NOMO-1 treated with dmso at 0.1 percent for 144 hours (cell line): Measurements from ENCODE around the gene ADAR.

Source experiments
- DNase-seq: peaks from one replicate; lab custom pipeline; 2025; ENCODE audit not compliant: unreplicated experiment; lab: John Stamatoyannopoulos, UW

ADAR gene

DNA sequence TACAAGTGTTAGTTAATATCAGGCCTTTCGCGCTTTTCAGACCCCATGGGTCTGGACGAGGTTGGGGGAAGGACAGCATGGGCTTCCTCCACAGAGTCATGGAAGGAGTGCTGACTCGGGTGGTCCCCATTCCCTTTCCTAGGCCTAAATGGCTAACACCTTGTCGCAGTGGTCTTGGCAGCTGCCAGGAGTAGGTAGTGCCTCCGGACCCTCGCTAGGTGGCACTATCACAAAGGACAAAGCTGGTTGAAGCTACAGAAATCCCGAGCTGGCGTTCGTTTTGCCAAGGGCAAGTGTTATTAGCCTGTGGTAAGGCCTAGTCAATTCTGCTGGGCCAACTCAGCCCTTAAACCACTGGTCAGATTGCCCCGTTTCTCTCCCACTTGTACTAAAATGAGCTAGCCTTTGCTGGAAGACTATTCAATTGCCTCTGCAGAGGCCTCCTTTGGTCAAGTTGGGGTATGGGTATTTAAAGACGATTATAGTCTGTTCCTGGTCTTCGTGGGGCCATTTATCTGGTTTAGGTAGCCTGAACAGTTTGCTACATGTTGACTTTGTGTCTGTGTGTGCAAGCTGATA lies 48.4 kb downstream of the ADAR start:
- peak; percentile 67 for DNase-seq

DNA sequence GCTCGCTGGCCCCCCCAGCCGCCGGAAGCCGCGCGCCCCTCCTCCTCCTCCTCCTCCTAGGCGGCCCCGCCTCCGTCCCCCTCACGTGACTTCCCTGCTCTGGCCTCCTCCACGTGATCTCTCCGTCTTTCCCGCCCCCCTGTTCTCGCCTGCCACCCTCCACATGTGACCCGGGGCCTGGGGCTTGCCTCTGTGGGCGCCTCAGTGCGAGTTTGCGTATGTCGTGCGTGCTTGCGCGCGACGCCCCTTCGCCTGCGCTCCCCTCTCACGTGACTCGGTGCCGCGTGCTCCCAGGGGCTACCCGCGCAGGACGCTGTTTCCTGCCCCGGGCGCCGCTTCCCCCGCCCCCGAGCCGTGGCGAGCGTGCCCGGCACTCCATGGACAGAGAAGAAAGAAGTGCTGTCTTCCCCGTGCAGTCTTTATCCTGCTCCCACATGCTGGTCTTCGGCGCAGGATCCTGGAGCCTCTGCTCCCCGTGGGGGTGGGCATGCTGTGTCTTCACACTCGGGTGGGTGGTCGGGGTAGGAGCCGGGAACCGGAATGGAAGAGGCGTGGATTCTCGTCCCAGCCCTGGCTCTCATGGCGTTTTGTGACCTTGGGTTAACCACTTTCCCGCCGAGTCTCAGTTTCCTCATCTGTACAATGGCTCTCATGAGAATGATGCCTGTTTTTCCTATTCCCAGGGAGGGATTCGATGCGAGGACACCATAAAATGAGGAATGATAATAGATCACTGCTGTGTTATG lies 49.1 kb downstream of the ADAR start:
- DNase-seq, result peak; percentile 100

DNA sequence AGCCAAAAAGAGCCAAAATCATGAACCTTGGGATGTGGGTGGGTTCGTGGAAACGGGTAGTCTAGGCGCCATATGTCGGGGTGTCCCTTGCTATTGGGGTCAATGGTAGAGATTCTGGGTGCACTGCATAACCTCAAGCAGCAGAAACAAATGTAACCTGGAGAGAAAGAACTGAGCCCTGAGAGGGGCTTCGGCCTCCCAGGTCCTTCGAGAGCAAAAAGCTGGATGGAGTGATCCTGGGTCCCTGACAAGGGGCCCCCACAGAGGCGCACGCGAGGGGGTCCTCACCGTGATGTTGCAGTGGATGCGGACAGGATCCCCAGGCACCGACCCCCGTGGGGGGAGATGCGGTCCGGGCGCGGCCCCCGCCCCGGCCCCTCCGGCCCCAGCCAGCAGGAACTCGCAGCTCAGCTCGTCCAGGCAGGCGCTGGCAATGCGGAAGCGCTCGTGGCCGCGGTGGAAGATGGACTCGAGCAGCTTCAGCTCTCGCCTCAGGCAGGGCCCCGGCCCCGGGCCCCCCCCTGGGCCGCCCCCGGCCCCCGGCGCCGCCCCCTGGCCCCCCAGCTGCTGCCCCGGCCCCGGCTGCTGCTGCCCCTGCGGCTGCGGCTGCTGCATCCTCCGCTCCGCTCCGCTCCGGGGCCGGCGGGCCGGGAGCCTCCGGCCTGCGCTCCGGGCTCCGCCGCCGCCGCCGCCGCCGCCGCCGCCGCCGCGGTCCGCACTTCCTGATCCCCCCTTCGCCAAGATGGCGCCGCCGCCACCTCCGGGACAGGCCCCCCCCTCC lies 49.9 kb downstream of the ADAR start, which contains the start of gene UBE2Q1:
UBE2Q1 (minus strand) TSS at position 724 of the 781 bp plus-strand sequence; CDS start at position 615, 109 bp downstream.
- no peak for DNase-seq

DNA sequence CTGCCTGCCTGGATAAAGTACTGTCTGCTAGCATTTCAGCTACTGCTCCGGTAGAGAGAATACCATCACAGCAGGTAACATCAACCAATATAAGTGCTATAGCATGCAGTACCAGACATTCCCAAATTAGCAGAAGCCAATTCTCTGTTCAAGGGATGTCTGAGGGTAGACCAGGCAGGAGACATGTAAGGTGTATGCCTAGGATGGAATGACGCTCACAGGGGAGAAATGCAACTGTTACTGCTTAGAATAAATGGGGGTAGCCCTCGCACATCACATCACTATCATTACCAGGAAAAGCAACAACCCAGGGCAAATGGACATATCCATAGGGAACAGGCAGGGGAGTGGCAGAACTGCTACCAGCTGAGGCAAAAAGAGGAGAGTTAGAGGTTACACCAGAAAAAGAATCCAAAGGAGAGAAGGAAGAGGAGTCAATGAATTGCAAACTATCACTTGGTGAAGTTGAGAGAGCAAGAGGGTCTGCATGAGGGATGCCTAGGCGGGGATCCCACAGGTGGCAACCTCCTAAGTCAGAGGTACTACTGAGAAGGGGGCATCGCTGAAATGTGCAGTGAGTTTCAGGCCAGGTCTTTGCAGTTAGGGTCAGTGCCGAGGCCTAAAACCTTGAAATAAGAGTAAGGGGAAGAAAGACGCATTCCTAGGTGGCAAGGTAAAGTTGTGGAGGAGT lies 50.6 kb downstream of the ADAR start:
- no peak for DNase-seq

DNA sequence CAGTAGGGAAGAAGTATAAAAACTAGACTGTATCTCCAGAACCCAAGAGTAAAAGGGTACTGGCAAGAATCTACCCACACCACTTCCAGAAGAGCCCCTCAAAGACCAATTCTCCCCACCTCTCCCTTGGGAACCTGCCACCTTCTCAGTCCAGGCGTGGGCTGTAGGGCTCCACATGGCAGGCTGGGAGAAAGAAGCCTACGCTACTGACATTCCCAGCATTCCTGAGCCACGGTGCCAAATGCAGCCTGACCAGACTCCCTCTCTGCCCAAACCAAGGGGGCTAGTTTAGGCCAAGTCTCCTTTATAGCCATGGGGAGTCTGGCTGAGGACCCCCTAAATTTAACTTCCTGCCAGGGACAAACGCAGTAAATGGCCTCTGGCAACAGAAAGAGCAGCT lies 51.6 kb downstream of the ADAR start:
- DNase-seq, result no peak

DNA sequence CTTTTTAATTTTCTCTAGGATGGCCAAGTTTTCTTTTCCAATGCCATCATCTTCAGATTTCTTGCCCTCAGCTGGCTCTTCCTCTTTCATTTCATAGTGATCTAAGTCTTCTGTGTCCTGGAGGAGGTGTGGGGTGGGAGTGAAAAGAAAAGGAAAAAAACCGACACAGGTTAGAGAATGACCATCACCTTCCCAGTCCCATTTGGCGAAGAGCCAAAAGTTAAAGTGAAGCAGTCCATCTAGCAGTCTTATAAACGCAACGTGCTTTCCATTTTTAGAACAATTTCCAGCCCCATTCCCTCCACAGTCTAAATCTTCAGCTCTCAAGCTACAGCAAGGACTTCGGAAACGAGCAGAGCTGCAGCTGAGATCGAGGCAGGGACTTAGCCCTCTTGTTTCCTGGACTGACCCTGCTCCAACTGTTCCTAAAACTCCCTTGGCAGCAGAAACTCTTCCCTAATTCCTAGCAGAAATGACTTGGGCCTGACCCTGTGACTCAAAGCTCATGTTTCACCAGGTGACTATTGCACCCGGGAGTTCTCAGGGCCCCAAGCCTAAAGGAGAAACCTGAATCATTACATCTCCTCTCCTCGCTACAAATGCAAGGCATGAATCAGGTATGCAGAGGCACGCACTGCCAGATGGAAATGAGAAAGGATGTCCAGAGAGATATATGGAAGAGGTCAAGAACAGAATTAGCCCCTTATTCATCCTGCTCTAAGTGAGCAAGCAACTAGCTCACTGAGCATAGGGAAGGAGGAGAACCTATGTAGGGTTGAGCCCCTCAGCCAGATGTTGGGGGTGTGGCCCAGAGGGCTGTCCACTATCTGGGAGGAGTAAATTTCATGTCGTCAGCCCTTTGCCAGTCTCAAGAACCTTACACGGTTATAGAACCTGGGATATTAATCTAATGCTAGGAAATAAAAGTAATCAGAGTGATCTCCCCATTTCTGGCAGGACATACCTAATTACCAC lies 54.6 kb downstream of the ADAR start:
- DNase-seq, result no peak

DNA sequence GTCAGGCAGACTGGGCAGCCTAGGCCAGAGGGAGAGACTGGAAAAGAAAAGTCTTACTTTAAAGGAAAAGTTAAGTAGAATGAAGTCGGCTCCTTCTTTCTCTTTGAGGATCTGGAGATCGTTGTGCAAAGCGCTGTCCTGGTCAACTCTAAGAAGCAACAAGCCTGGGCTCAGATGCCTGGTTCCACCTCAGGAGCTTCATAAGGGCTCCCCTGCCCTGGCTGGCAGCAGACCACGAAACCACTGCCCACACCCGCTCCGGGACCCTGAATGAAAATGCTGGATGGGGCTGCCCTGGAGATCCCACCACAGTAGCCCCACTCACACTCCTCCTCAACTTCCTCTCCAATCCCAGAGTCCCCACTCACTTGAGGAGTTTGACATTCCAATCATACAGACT lies 56.0 kb downstream of the ADAR start:
- no peak for DNase-seq

DNA sequence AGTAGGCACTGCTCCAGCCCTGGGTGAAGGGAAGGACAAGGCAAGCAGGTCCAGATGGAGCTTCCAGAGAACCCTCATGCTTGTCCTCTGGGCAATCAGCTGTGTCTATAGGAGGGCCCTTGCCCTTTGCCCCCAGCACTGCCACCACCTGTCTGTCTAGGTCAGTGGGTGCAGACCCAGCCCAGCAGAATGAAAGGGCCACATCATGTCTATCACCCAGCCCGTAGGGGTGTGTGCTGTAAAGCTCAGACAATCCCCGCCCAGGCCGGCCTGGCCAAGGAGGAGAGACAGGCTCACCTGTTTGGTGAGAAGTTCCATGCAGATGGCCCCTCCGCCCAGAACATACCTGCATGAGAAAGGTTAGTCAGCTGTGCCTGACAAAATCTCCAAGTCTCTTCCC lies 56.5 kb downstream of the ADAR start:
- no peak for DNase-seq

DNA sequence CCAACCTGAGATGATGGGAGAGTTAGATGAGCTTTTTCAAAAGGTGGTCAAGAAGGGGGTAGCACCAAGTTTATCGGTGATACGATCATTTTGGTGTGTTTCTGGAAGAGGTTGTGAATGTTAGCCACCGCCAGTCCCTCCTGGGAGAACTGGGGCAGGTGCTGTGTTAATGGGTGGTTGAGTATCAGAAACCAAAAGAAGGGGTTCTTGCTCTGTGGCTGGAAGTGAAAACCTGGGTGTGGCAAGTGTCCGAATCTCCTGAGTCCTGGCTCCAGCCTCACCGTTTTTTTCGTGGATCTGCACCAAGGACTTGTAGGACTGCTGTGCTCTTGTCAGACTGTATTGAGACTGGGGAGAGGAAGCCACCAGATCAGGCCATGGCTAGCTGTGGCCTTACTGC lies 57.3 kb downstream of the ADAR start:
- no peak for DNase-seq

DNA sequence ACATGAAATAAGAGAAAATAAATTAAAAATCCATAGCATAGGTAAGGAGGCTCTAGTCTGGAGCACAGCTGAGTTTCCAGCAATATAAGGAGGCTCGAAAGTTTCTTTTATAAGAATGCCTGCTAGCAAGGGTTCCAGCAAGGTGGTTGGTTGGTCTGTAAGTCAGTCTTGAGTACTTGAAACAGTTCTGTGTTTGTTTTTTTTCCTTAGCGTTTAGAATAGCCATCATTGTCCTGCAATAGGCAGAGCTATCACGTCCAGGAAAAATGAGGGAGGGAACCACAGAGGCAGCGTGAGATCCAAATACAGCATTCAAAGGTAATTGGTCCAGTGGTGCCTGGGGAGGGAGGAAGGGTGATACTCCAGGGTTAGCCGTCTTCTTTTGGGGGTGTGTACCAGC lies 57.9 kb downstream of the ADAR start:
- DNase-seq, result no peak

DNA sequence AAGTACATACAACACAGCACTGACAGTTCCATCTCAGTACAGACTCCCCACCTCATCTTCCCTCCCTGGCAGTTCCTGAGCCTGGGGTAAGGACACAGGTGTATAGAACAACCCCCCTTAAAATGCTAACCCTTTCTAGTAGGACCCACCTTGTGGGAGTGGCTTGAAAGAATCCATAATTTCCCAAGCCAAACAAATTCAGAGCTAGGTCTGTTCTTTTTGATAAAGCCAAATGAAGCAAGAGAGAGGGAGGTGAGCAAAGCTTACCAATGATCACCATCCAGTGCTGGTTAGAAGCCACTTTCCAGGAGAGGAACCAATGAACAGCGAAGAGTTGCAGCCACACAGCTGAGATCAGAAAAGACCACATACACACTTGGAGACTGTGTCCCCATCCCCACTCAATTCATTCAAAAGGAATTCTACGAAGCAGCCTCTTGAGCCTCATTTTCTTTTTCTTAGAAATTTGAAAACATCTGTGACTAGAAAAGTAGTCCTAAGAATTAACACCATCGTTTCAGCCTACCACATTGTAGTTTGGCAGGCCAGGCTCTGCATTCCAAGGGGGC lies 58.7 kb downstream of the ADAR start:
- DNase-seq, result no peak

DNA sequence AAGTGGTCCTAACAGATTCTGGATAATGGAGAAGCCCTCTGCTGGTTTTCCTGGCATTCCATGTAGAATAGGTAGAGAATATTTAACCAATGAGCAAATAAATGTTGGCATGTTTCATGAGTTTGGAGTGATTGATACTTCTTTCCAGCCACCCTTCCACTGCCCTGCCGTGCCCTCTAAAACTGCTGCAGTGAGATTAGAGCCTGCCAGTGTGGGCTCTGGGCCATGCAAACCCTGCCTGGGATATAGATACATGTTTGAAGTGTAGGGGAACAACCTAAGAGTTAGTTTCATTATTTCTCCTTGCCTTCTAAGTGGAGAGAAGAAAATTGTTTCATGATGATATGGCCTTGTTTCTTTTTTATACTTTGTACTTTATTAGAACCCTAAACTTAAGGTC lies 60.0 kb downstream of the ADAR start:
- no peak for DNase-seq

DNA sequence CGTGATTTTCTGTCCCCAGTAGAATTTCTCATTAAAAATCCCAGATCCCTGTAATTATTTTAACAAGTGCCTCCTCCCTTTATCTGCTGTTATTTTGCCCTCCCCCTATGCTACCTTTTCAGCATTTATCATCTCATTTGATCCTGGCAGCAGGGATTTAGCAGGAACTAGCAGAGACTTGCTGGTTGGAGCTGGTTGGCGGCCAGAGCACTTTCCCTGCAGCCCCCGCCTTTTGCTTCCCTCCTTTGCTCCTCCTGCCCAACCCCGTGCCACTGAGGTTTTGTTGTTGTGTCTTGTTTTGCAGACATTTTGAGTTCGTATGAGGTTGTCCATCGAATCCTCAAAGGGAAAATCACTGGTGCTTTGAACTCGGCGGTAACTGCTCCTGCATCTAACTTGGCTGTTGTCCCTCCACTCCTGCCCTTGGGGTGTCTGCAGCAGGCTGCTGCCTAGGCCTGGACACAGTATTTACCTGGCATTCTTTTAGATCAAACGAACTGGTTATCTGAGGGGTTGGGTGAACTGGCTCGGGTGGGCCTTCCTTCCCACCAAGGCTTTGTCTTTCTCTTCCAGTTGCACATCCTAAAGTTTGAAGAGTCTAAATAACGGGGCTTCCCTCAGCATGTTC lies 60.8 kb downstream of the ADAR start:
- no peak for DNase-seq

DNA sequence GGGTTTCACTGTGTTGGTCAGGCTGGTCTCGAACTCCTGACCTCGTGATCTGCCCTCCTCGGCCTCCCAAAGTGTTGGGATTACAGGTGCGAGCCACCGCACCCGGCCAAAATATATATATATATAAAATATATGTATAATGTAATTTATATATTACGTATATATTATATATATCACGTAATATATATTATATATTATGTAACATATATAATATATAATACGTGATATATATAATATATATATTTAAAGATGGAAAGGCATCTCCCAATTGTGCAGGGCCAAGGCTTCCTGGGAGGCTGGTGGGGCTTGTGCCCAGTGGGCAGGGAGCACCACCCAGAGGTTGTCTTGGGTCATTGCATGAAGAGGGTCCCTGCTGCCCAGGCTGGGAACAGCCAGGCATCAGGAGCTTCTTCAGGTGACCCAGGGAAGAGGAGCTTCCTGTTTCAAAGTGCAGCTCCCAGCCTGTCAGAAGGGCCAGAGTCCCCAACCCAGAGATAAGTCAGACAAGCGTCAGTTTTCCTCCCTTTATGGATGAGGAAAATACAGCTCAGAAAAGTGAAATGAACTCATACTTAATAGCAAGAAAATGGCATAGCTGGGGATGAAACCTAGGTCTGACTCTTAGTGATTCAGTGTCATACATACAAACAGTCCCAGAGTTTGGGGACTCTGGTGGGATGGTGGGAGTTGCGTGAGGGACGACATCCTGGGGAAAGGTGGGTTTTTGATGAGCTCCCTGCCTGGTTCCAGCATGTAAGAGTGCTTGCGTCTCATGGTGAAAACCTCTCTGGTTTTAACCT lies 61.5 kb downstream of the ADAR start:
- DNase-seq, result peak; percentile 56

DNA sequence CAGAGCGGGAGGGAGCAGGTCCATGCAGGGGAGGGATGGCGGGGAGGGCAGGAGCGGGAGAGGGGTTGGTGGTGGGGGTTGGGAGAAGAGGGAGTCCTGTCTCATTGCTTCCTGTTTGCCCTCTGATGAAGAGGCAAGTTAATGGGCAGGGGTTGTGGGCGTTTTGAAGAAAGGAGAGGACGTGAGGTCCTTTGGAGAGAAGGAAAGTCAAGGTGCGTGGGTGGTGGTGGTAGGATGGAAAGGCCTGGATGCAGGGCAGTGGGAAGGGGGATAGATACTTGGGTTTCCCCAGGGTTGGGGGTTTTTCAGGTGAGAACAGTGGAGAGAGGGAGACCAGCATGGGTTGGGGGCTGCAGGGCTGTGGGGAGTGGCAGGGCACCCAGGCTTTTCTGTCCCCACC lies 66.8 kb downstream of the ADAR start:
- no peak for DNase-seq

DNA sequence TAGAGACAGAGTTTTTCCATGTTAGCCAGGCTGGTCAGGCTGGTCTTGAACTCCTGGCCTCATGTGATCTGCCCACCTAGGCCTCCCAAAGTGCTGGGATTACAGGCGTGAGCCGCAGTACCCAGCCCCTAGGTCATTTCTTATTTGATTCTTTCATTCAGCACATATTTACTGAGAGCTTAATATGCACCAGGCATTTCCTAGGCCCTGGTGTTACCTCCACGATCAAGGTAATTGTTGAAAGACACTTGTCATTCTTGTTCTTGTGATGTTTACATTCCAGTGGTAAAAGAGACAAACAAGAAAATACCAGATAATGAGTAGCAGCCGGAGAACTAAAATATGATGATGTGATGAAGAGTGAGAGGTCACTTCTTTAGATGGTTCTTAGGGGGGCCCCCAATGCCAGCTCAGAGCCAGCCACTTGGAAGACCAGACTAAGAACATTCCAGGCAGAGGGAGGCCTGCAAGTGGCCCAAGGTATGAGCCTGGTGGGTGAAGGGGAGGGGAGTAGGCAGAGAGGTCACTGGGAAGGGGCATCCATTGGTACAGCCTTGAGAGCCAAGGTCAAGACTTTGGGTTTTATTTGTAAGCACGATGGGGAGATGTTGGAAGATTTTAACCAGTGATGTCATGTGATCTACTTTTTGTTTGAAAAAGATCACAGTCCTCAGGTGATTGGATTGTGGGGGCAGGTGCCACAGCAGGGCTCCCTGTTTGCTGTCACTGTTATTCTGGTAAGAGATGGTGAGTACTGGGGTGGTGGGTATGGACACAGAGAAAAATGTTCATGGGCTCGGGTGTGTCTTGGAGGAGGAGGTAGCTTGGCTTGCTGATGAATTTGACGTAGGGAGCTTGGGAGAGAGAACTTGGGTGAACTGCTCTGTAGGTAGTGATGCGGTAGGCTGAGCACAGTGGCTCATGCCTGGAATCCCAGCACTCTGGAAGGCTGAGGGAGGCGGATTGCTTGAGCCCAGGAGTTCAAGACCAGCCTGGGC lies 68.2 kb downstream of the ADAR start:
- DNase-seq, result no peak

DNA sequence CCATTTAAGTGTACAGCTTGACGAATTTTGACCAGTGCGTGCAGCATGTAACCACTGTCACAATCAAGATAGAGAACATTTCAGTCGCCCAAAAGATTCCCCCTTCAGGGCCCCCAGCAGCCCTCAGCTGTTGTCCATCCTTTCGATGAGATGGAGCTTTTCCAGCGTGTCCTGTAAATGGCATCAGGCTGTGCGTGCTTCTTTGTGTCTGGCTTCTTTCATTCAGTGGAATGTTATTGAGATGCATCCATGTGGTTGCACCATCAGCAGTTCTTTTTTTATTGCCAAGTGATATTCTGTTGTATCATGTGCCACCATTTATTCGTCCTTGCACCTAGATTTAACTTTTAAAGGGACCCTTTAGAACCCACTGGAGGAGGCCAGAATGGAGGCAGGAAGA lies 71.4 kb downstream of the ADAR start:
- DNase-seq, result no peak
